Effector CD8-positive, alpha-beta T cell (primary cell): Measurements from ENCODE around the gene CDCP2.

Experiments
- DNase-seq: peaks from one replicate; lab custom pipeline; 2025; lab: John Stamatoyannopoulos, UW
- total RNA-seq, 4 experiments: gene quantifications; one replicate each; lab custom pipeline; 2026; lab: John Stamatoyannopoulos, UW

Gene CDCP2
- total RNA-seq, result 0 reads per million in 4 experiments

GRCh38 chr1:54152696-54153095 lies at the start of gene CDCP2:
TSS of gene CDCP2 (minus strand) at chr1:54153000. CDS start at chr1:54152922, 78 bp downstream.
- DNase-seq, result no peak

- no peak for DNase-seq
Measured at GRCh38 chr1:54200519-54200997, 47.8 kb upstream of the CDCP2 start.

- DNase-seq, result peak; percentile 86
Measured at GRCh38 chr1:54199765-54200518, 47.1 kb upstream of the CDCP2 start, which contains the start of the genes CYB5RL and MRPL37. TSS of gene CYB5RL (minus strand) at chr1:54200030. CDS start at chr1:54195616, 4,414 bp downstream. TSS of gene MRPL37 (plus strand) at chr1:54200167. CDS start at chr1:54200244, 77 bp downstream.

GRCh38 chr1:54199151-54199764 lies 46.5 kb upstream of the CDCP2 start:
- no peak for DNase-seq

GRCh38 chr1:54193453-54193852 lies 40.7 kb upstream of the CDCP2 start:
- DNase-seq, result no peak

GRCh38 chr1:54191525-54191924 lies 38.7 kb upstream of the CDCP2 start:
- DNase-seq, result no peak

- no peak for DNase-seq
Measured at GRCh38 chr1:54190526-54190925, 37.7 kb upstream of the CDCP2 start.

- DNase-seq, result no peak
Measured at GRCh38 chr1:54188291-54188690, 35.5 kb upstream of the CDCP2 start.

GRCh38 chr1:54186056-54186455 lies 33.3 kb upstream of the CDCP2 start:
- no peak for DNase-seq

- DNase-seq, result no peak
Measured at GRCh38 chr1:54180701-54181360, 28.0 kb upstream of the CDCP2 start.

- no peak for DNase-seq
Measured at GRCh38 chr1:54178296-54179070, 25.7 kb upstream of the CDCP2 start.

- DNase-seq, result no peak
Measured at GRCh38 chr1:54177726-54178125, 24.9 kb upstream of the CDCP2 start.

- DNase-seq, result no peak
Measured at GRCh38 chr1:54176621-54177327, 24.0 kb upstream of the CDCP2 start.

- no peak for DNase-seq
Measured at GRCh38 chr1:54174106-54174505, 21.3 kb upstream of the CDCP2 start.

GRCh38 chr1:54173681-54174080 lies 20.9 kb upstream of the CDCP2 start:
- DNase-seq, result no peak

- no peak for DNase-seq
Measured at GRCh38 chr1:54172614-54173599, 20.1 kb upstream of the CDCP2 start.

- no peak for DNase-seq
Measured at GRCh38 chr1:54171606-54172005, 18.8 kb upstream of the CDCP2 start.

- DNase-seq, result no peak
Measured at GRCh38 chr1:54171016-54171415, 18.2 kb upstream of the CDCP2 start.

GRCh38 chr1:54169068-54169467 lies 16.3 kb upstream of the CDCP2 start:
- DNase-seq, result no peak
